Measurements from ENCODE around the gene AFG1L. TPM values are rescaled to one million over a fixed set of nuclear protein-coding genes. Genes with fewer than 3 reads are reported as not detected.

Gene AFG1L
- total and polyA plus RNA-seq, 7 donors = 2.1 to 6.9 (median 3.5) TPM

GRCh38 chr6:108561742-108562502, 267.1 kb downstream of the AFG1L start:
- DNase-seq = peak; percentile 73

GRCh38 chr6:108562503-108562993, 267.7 kb downstream of the AFG1L start:
- Histone ChIP-seq H3K27me3 (no peaks in the 10 kb centered on the region), H3K9me3 (no peaks in the 10 kb centered on the region), H3K4me1 (peaks cover 2 to 48% (median 39%) of the 10 kb centered on the region in 4 donors), H3K27ac (peak overlapping the region; percentile 96 to 100 (median 99)), H3K4me3 (peak overlapping the region; percentile 74 to 93 (median 82)), H3K36me3 (peaks cover 0 to 9% (median 2%) of the 10 kb centered on the region in 4 donors)
- TF ChIP-seq EP300 (IDR thresholded peaks at IDR 0.05) (peak in 1 of 4 donors; percentile 21), POLR2A (IDR thresholded peaks at IDR 0.05) (peak in 1 of 2 donors; percentile 24), CTCF (IDR thresholded peaks at IDR 0.05) (no peak), POLR2AphosphoS5 (IDR thresholded peaks at IDR 0.05) (peak; percentile 59 to 96 (median 78))
- intact Hi-C loops (cut with DNase I) = loop anchor here (5.0 kb wide), 1 partner anchor 90 kb away; no protein-coding TSS in a partner anchor
- WGBS, 2 donors = 8 to 35% methylated on average over 17 of the region's 17 CpGs
- peak; percentile 89 for DNase-seq

More at GRCh38 chr6:108561742-108562502, 267.1 kb downstream of the AFG1L start:
- H3K4me1 ChIP-seq = peaks cover 2 to 48% (median 39%) of the 10 kb centered on the region in 4 donors
- H3K36me3 ChIP-seq = peaks cover 0 to 3% (median 0%) of the 10 kb centered on the region in 4 donors
- H3K27ac ChIP-seq = peak overlapping the region; percentile 96 to 100 (median 99)
- no peaks in the 10 kb centered on the region for H3K27me3 ChIP-seq
- no peaks in the 10 kb centered on the region for H3K9me3 ChIP-seq
- TF ChIP-seq CTCF (IDR thresholded peaks at IDR 0.05) (no peak), POLR2A (IDR thresholded peaks at IDR 0.05) (no peak), POLR2AphosphoS5 (IDR thresholded peaks at IDR 0.05) (no peak), EP300 (IDR thresholded peaks at IDR 0.05) (no peak)
- intact Hi-C loops (cut with DNase I) = loop anchor here (5.0 kb wide), 1 partner anchor 90 kb away; no protein-coding TSS in a partner anchor
- 8 to 32% methylated on average over 46 of the region's 46 CpGs for WGBS, 2 donors
- peak overlapping the region; percentile 74 to 93 (median 82) for H3K4me3 ChIP-seq

GRCh38 chr6:108563292-108563691, 268.4 kb downstream of the AFG1L start:
- WGBS, 2 donors = 87% methylated on average over 8 of the region's 8 CpGs
- no peak for DNase-seq
- Histone ChIP-seq H3K27ac (peak overlapping the region; percentile 96 to 100 (median 99)), H3K27me3 (no peaks in the 10 kb centered on the region), H3K4me1 (peaks cover 2 to 54% (median 46%) of the 10 kb centered on the region in 4 donors), H3K36me3 (peaks cover 0 to 17% (median 6%) of the 10 kb centered on the region in 4 donors), H3K9me3 (no peaks in the 10 kb centered on the region), H3K4me3 (peak overlapping the region; percentile 74 to 93 (median 82))
- intact Hi-C loops (cut with DNase I) = loop anchor here (5.0 kb wide), 1 partner anchor 89 kb away; no protein-coding TSS in a partner anchor
- TF ChIP-seq POLR2A (IDR thresholded peaks at IDR 0.05) = no peak
- TF ChIP-seq CTCF (IDR thresholded peaks at IDR 0.05) = no peak
- TF ChIP-seq POLR2AphosphoS5 (IDR thresholded peaks at IDR 0.05) = no peak
- no peak for TF ChIP-seq EP300 (IDR thresholded peaks at IDR 0.05)

GRCh38 chr6:108564178-108564577, 269.3 kb downstream of the AFG1L start:
- no peak for DNase-seq
- peaks cover 0 to 25% (median 9%) of the 10 kb centered on the region in 4 donors for H3K36me3 ChIP-seq
- peak overlapping the region; percentile 96 to 100 (median 99) for H3K27ac ChIP-seq
- TF ChIP-seq POLR2A (IDR thresholded peaks at IDR 0.05) (no peak), EP300 (IDR thresholded peaks at IDR 0.05) (no peak), POLR2AphosphoS5 (IDR thresholded peaks at IDR 0.05) (peak in 1 of 4 donors; percentile 60), CTCF (IDR thresholded peaks at IDR 0.05) (no peak)
- H3K4me1 ChIP-seq = peaks cover 0 to 63% (median 55%) of the 10 kb centered on the region in 4 donors
- intact Hi-C loops (cut with DNase I) = loop anchor here (5.0 kb wide), 1 partner anchor 88 kb away; no protein-coding TSS in a partner anchor
- WGBS, 2 donors = 41 to 48% methylated on average over 3 of the region's 3 CpGs
- no peaks in the 10 kb centered on the region for H3K9me3 ChIP-seq
- H3K4me3 ChIP-seq = peak overlapping the region in 3 of 4 donors; percentile 9 to 89 (median 76)
- H3K27me3 ChIP-seq = no peaks in the 10 kb centered on the region
